CD1c-positive myeloid dendritic cell (primary cell): ENCODE measurements around the gene FOXP1.

ENCODE experiments used
- DNase-seq: peaks from one replicate; pipeline ENCODE4 v3.0.0-alpha.2; 2016; ENCODE audit errors: extremely low spot score

The FOXP1 gene

GRCh38 chr3:71265365-71265915, 318.1 kb downstream of the FOXP1 start:
- no peak for DNase-seq

GRCh38 chr3:71264840-71265239, 318.7 kb downstream of the FOXP1 start:
- no peak for DNase-seq

- DNase-seq = no peak
These were observed 320.9 kb downstream of the FOXP1 start for GRCh38 chr3:71262364-71263265.

- DNase-seq = no peak
These were observed 322.7 kb downstream of the FOXP1 start for GRCh38 chr3:71260782-71261181.

- no peak for DNase-seq
These were observed 325.0 kb downstream of the FOXP1 start for GRCh38 chr3:71258526-71258925.

- no peak for DNase-seq
These were observed 325.4 kb downstream of the FOXP1 start for GRCh38 chr3:71258116-71258515.

GRCh38 chr3:71255498-71255897, 328.0 kb downstream of the FOXP1 start:
- no peak for DNase-seq

GRCh38 chr3:71254281-71255057, 329.1 kb downstream of the FOXP1 start:
- no peak for DNase-seq

GRCh38 chr3:71253169-71253568, 330.4 kb downstream of the FOXP1 start:
- DNase-seq = no peak

GRCh38 chr3:71252466-71252865, 331.1 kb downstream of the FOXP1 start:
- no peak for DNase-seq

- no peak for DNase-seq
These were observed 332.3 kb downstream of the FOXP1 start for GRCh38 chr3:71251156-71251775.

- no peak for DNase-seq
These were observed 333.5 kb downstream of the FOXP1 start for GRCh38 chr3:71250026-71250425.

GRCh38 chr3:71247958-71248335, 335.6 kb downstream of the FOXP1 start:
- DNase-seq = no peak

GRCh38 chr3:71247221-71247957, 336.1 kb downstream of the FOXP1 start:
- no peak for DNase-seq

GRCh38 chr3:71245971-71246880, 337.3 kb downstream of the FOXP1 start:
- no peak for DNase-seq

- DNase-seq = no peak
These were observed 338.6 kb downstream of the FOXP1 start for GRCh38 chr3:71244826-71245488.

- DNase-seq = no peak
These were observed 339.2 kb downstream of the FOXP1 start for GRCh38 chr3:71244153-71244825.

- no peak for DNase-seq
These were observed 340.3 kb downstream of the FOXP1 start for GRCh38 chr3:71243229-71243628.

GRCh38 chr3:71241981-71242560, 341.5 kb downstream of the FOXP1 start:
- DNase-seq = no peak
